ENCODE measurements around the gene HSPG2.
A peak's percentile ranks its signal among the peaks of the same experiment; 100 is the strongest.
"Not testable (repeated sequence)": the region's sequence is repeated elsewhere in the genome, so short reads cannot be mapped to it uniquely, and the experiment has no call there.

The HSPG2 gene

DNA sequence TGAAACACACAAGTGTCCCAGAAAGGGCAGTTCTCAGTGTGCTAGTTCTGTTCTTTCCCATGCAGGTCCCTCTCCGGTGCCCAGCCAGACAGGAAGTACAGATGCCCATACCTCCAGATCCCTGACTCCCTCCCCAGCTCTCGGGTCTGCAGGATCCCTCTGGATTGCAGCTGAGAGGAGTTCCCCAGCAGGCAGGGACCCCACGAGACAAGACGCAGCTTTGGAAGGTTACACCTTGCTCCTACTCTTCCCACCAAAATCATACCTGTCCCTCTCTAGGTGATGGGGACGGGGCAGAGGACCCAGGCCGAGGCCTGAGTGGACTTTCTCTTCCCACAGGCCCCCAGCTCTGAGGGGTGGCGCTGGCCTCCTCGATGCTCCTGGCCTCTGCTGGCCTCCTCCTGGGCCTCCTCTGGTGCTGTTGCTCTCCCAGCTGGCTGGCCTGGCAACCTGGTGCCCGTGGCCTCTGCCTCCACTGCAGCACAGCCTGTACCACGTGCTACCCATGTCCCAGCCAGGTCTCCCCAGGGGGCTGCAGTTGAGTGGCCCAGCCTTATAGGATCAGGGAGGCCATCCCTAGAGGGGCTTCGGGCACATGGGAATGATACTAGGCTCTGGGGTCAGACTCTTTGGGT, 115.6 kb downstream of the HSPG2 start:
- DNase-seq = no peak

- DNase-seq = no peak
Measured at GRCh38 chr1:21820597-21821232, 116.4 kb downstream of the HSPG2 start.

DNA sequence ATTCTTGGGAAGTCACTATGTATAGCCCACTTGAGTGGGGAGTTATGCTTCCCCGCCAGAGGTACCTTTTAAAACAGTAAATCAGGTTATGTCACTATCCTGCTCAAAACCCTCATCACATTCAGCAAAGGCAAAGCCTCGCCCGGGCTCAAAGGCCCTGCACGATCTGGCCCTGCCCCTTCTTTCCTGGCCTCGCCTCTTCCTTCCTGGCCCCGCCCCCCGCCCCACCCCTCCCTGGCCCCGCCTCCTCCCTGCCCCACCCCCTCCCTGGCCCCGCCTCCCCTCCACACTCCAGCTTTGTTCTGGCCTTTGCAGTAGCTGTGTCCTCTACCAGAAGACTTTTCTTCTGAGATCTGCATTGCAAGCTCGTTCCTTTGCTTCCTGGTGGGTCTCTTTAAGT, 118.5 kb downstream of the HSPG2 start:
- peak; percentile 48 for DNase-seq

GRCh38 chr1:21816602-21817302, 120.4 kb downstream of the HSPG2 start:
- no peak for DNase-seq

GRCh38 chr1:21815724-21816321, 121.3 kb downstream of the HSPG2 start:
- peak; percentile 3 for DNase-seq

DNA sequence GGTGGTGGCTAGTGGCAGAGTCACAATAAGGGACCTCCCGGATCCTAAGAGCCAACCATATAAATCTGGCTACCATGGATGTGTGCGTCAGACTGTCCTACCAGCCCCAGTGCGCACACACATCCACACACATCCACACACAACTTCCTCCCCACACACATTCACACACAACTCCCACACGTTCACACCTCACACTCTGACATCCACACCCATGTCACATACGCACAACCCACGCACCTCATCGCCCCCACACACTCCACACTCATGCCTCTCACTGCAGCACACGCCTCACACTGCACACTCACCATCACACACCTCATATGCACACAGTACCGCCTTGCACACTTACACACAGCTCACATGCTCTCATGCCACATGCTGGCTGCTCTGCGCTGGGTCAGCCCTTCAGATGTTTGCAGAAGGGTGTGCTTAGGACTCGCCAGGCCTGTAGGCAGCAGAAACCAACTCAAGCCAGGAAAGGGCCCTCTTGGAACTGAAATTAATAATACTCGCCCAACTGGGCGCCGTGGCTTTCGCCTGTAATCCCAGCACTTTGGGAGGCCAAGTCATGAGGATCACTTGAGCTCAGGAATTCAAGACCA, 122.0 kb downstream of the HSPG2 start:
- DNase-seq = no peak

DNA sequence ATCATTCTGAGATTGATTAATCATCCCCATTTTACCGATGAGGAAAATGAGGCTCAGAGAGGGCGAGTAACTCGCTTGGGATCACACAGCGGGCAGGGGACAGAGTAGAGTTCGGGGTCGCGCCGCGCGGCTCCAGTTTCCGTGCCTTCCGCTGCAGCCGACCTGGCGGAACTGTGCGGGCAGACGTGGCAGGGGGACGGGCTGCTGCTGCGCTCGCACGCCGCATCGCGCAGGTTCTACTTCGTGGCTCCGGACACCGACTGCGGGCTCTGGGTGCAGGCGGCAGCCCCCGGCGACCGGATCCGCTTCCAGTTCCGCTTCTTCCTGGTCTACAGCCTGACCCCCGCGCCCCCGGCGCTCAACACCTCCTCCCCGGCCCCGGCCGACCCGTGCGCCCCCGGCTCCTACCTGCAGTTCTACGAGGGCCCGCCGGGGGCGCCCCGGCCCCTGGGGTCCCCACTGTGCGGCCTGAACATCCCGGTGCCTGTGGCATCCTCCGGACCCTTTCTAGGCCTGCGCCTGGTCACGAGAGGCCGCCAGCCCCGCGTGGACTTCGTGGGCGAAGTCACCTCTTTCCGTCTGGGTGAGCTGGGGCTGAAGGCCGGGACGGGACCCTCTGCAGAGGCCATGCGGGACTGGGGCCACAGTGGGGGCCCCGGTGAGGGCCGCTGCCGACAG, 122.7 kb downstream of the HSPG2 start:
- DNase-seq = peak; percentile 10

- no peak for DNase-seq
Measured at GRCh38 chr1:21813542-21813941, 123.6 kb downstream of the HSPG2 start.

DNA sequence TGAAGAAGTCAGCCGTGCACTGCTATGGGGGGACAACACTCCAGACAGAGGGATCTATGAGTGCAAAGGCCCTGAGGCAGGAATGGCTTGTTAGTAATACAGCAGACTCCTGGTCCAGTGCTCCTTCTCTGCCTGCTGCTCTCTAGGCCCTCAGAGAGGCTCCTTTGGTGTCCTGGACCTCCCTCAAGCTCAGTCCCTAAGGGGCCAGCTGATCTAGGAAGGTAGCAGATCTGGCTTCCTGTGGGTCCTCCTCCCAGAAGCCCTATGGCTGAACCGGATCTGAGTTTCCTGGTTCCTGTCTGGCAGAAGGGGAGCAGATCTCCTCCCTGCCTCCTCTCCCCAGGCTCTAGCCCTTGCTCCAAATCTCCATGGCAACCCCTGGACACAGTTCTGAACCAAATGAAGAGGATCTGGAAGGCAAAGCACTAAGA, 125.2 kb downstream of the HSPG2 start, which contains the start of gene LDLRAD2:
TSS of gene LDLRAD2 (plus strand) at position 391 of the 431 bp plus-strand sequence. CDS start 187 bp downstream, outside the sequence.
- DNase-seq = no peak

- DNase-seq = no peak
Measured at GRCh38 chr1:21804536-21804935, 132.6 kb downstream of the HSPG2 start.

DNA sequence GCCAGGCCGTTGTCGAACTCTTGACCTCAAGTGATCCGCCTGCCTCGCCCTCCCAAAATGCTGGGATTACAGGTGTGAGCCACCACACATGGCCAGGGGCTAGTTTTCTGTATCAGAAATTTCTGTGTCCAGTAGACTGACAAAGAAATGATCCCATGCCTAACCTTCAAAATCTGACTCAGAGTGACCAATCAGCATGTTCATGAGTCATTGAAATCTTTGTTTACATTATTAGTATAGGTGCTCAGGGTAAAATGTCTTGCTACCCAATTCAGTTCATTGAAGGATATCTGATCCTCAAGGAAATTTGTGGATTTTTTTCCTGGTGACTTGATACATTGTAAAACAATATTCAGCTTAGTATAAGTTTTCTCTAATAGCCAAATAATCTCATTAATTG, 136.0 kb downstream of the HSPG2 start:
- no peak for DNase-seq

DNA sequence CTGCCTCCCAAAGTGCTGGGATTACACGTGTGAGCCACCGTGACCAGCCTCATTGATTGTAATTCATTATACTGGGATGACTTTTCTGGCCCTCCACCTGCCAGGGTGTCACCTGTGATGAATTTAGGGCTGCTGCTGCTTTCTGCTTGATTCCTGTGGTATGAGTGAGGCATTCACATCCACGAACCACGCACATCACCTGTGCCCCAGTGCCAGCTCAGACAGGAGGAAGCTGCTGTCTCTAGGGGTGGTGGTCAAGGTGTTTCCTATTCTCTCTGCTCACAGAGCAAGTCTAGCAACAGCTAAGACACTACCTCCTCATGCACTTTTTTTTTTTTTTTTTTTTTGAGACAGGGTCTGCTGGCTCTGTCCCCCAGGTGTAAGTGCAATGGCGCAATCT, 137.4 kb downstream of the HSPG2 start:
- DNase-seq = no peak

DNA sequence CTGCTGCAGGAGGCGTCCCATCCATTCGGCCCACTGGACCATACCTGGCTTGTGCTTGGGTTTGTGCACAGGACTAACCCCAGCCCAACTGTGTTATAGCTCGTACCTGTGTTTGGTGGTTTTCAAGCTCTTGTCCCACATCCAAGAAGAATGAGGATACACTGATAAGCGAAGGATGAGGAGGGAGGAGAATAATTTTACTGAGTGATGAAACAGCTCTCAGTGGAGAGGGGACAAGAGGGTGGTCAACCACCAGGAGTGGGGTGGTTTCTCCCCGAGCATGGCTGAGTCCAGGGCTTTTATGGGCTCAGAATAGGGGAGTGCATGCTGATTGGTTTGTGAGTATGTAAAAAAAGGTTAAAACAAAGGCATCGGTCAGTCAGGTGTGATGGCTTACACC, 142.0 kb downstream of the HSPG2 start:
- no peak for DNase-seq

DNA sequence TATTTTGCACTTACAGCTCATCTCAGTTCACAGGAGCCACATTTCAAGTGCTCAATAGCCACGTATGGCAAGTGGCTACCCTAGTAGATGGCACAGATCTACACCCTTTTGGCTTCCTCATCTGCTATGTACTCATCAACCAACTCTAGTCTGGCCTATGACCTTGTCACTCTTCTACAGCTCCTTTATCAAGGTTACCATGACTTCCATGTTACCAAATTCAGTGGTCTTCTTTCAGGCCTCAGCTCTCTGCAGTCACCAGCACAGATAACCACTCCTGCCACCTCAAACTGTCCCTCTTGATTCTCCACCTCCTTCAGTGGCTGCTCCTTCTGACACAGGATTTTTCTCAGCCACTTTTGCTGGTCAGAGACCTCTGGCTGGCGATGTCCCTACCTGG, 142.5 kb downstream of the HSPG2 start:
- DNase-seq = no peak

DNA sequence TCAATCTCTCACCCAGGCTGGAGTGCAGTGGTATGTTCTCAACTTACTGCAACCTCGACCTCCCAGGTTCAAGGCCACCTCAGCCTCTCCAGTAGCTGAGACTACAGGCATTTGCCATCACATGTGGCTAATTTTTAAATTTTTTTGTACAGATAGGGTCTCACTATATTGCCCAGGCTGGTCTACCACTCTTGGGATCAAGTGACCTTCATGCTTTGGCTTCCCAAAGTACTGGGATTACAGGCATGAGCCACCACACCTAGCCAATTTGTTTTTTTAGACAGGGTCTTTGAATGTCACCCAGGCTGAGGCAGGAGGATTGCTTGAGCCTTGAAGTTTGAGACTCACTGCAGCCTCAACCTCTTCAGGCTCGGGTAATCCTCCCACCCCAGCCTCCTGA, 144.0 kb downstream of the HSPG2 start:
- DNase-seq = no peak

GRCh38 chr1:21786640-21787039, 150.5 kb downstream of the HSPG2 start:
- DNase-seq = no peak

GRCh38 chr1:21785764-21786163, 151.3 kb downstream of the HSPG2 start:
- not testable (repeated sequence) for DNase-seq

DNA sequence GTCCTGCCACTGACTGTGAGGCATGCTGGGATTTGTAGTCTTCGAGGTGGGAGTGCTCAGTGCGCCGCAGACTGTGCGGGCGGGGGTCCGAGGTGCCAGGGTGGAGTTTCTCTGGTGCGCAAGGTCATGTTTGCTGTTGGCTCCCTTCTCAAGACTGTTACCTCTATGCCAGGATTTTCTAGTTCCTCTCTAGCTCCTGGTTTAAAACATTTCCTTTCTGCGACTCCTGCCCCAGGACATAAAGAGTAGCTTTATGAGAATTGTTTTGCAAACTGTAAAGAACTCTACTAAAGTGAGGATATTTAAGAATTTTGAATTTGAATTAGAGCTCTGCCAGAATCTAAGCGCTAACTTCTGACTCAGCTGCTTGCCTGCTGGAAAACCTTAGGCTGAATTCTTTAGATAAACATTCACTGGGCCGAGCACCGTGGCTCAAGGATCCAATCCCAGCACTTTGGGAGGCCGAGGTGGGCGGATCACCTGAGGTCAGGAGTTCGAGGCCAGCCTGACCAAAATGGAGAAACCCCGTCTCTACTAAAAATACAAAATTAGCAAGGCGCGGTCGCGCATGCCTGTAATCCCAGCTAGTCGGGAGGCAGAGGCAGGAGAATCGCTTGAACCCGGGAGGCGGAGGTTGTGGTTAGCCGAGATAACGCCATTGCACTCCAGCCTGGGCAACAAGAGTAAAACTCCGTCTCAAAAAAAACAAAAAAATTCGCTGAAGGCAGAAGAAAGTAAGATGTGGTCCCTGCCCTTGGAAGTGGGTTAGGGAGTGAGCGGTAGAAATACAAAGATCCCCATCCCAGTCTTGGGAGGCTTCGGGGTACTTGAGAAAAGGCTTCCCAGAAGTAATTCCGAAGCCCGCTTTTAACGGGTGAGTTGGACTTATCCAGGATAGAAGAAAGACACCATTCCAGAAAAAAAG, 153.2 kb downstream of the HSPG2 start:
- no peak for DNase-seq

- peak; percentile 97 for DNase-seq
Measured at GRCh38 chr1:21782868-21783678, 154.0 kb downstream of the HSPG2 start, which contains the start of gene USP48. TSS of gene USP48 (minus strand) at chr1:21783149. CDS start at chr1:21782957, 192 bp downstream.

DNA sequence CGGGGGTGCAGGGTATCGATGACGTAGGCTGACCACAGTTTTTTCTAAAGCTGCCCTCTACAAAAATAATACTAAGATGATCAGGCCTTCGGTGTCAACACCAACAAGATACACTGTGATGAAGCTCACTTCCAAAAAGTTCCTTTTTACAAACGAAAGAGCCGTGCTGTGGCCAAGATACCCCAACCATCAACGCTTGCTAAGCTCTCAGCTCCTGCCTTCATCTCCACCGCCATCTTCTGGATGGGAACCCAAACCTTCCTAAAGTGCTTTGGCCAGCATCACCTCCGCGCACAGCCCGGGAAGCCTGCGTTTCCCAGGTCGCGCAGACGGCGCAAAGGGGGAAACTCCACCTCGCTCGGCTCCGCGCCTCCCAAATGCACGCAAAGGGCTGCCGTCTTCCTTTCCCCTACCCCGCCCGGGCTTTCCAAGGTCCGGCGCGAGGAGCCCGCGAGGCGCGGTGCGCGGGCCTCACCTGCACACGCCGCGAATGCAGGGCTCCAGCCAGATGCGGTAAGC, 154.7 kb downstream of the HSPG2 start:
- peak; percentile 72 for DNase-seq
